Activated CD4-positive, alpha-beta T cell treated with anti-CD3 and anti-CD28 coated beads for 4 hours (primary cell): Measurements from ENCODE around the gene ACAD11.

ENCODE experiments used
- DNase-seq, 2 donors: peaks; one replicate each; pipeline ENCODE4 v3.0.0-alpha.2; 2020

The ACAD11 gene

GRCh38 chr3:132659365-132660051 is at the start of gene ACAD11:
TSS of gene ACAD11 (minus strand) at chr3:132659809. CDS start at chr3:132659751, 58 bp downstream.
- DNase-seq: peak; percentile 5 to 17

- DNase-seq: no peak
These were observed 44.1 kb upstream of the ACAD11 start for GRCh38 chr3:132703733-132704132.

GRCh38 chr3:132695422-132695821 is 35.8 kb upstream of the ACAD11 start:
- no peak for DNase-seq

GRCh38 chr3:132694991-132695390 is 35.4 kb upstream of the ACAD11 start:
- no peak for DNase-seq

- no peak for DNase-seq
These were observed 30.4 kb upstream of the ACAD11 start for GRCh38 chr3:132690040-132690439.

- DNase-seq: no peak
These were observed 22.6 kb upstream of the ACAD11 start for GRCh38 chr3:132682201-132682600.

- DNase-seq: no peak
These were observed 21.8 kb upstream of the ACAD11 start for GRCh38 chr3:132681421-132681820.

GRCh38 chr3:132679911-132680310 is 20.3 kb upstream of the ACAD11 start:
- DNase-seq: no peak

- DNase-seq: no peak
These were observed 15.8 kb upstream of the ACAD11 start for GRCh38 chr3:132675408-132675807.

- DNase-seq: no peak
These were observed 9.7 kb upstream of the ACAD11 start for GRCh38 chr3:132669256-132669777.

- no peak for DNase-seq
These were observed 5.7 kb upstream of the ACAD11 start for GRCh38 chr3:132665230-132665745.

- DNase-seq: no peak
These were observed 2.6 kb upstream of the ACAD11 start for GRCh38 chr3:132662212-132662611.

- DNase-seq: no peak
These were observed 1.5 kb upstream of the ACAD11 start for GRCh38 chr3:132661101-132661500.

GRCh38 chr3:132660811-132661070 is 1.1 kb upstream of the ACAD11 start:
- DNase-seq: no peak

GRCh38 chr3:132660052-132660810 is 622 bp upstream of the ACAD11 start, which contains the start of gene UBA5:
TSS of gene UBA5 (plus strand) at chr3:132660329. CDS start at chr3:132660538, 209 bp downstream.
- DNase-seq: peak; percentile 61 to 67

- no peak for DNase-seq
These were observed 627 bp downstream of the ACAD11 start for GRCh38 chr3:132659000-132659364.

- DNase-seq: no peak
These were observed 1.5 kb downstream of the ACAD11 start for GRCh38 chr3:132657869-132658747.

GRCh38 chr3:132655471-132655870 is 4.1 kb downstream of the ACAD11 start:
- no peak for DNase-seq

- no peak for DNase-seq
These were observed 4.9 kb downstream of the ACAD11 start for GRCh38 chr3:132654721-132655120.

- DNase-seq: no peak
These were observed 5.4 kb downstream of the ACAD11 start for GRCh38 chr3:132654190-132654589.

- DNase-seq: no peak
These were observed 6.9 kb downstream of the ACAD11 start for GRCh38 chr3:132652640-132653270.

- DNase-seq: no peak
These were observed 9.5 kb downstream of the ACAD11 start for GRCh38 chr3:132650153-132650552.

- no peak for DNase-seq
These were observed 14.6 kb downstream of the ACAD11 start for GRCh38 chr3:132645058-132645457.
